GM23338 (cell line): Measurements from ENCODE around the gene ARHGEF17. TPM values are rescaled to one million over a fixed set of nuclear protein-coding genes. Genes with fewer than 3 reads are reported as not detected.

Experiments used
- ATAC-seq: fragments of 200-7000 bp; cut with Tn5 transposase; 3 replicates; pipeline ENCODE4 v1.9.1; 2020
- DNase-seq: peaks from one replicate; pipeline ENCODE4 v3.0.0-alpha.2; 2015; ENCODE audit warnings: low spot score
- H2AFZ ChIP-seq: fragments of 200-600 bp; sonication (generic); 2 replicates; pipeline ENCODE4 v1.8.0; 2016; ENCODE audit warnings: antibody characterized with exemption, mild to moderate bottlenecking, moderate library complexity
- H3F3A ChIP-seq: fragments of 200-600 bp; sonication (generic); replicated peaks from 2 replicates; pipeline ENCODE4 v1.8.0; 2017; ENCODE audit warnings: antibody characterized with exemption, mixed run types, low read depth
- H3K27ac ChIP-seq: fragments of 200-600 bp; sonication (generic); 2 replicates; pipeline ENCODE4 v1.6.1; 2016; ENCODE audit warnings: low read depth
- H3K27me3 ChIP-seq: fragments of 200-600 bp; sonication (generic); 2 replicates; pipeline ENCODE4 v1.8.0; 2016; ENCODE audit warnings: mild to moderate bottlenecking, mixed run types, moderate library complexity; ENCODE audit not compliant: insufficient read depth
- H3K36me3 ChIP-seq: fragments of 200-600 bp; sonication (generic); 2 replicates; pipeline ENCODE4 v1.8.0; 2016; ENCODE audit warnings: mild to moderate bottlenecking; ENCODE audit not compliant: insufficient read depth
- H3K4me1 ChIP-seq: fragments of 200-600 bp; sonication (generic); 2 replicates; pipeline ENCODE4 v1.8.0; 2016; ENCODE audit warnings: mild to moderate bottlenecking, moderate library complexity; ENCODE audit not compliant: insufficient read depth
- H3K4me2 ChIP-seq: fragments of 200-600 bp; sonication (generic); 2 replicates; pipeline ENCODE4 v1.7.1; 2017; ENCODE audit warnings: mixed run types
- H3K4me3 ChIP-seq: fragments of 200-600 bp; sonication (generic); 2 replicates; pipeline ENCODE4 v1.6.1; 2016; ENCODE audit warnings: mixed run types
- H3K79me2 ChIP-seq: fragments of 200-600 bp; sonication (generic); replicated peaks from 2 replicates; pipeline ENCODE4 v1.8.0; 2017; ENCODE audit warnings: mild to moderate bottlenecking; ENCODE audit not compliant: insufficient read depth
- H3K9me2 ChIP-seq: fragments of 200-600 bp; sonication (generic); 2 replicates; pipeline ENCODE4 v1.8.0; 2017; ENCODE audit not compliant: insufficient read depth
- H4K20me1 ChIP-seq: fragments of 200-600 bp; sonication (generic); replicated peaks from 2 replicates; pipeline ENCODE4 v1.8.0; 2017; ENCODE audit warnings: mild to moderate bottlenecking; ENCODE audit not compliant: insufficient read depth
- H3K27ac Mint-ChIP-seq: 2 replicates; pipeline ENCODE4 v1.8.0; 2020; ENCODE audit warnings: inconsistent platforms, mild to moderate bottlenecking, moderate library complexity, mixed read lengths
- H3K27me3 Mint-ChIP-seq: 3 replicates; pipeline ENCODE4 v1.8.0; 2022; ENCODE audit warnings: low read depth, mild to moderate bottlenecking, moderate library complexity, mixed read lengths, inconsistent platforms; ENCODE audit not compliant: insufficient read depth, poor library complexity
- H3K36me3 Mint-ChIP-seq: 3 replicates; pipeline ENCODE4 v1.8.0; 2021; ENCODE audit warnings: low read depth, mild to moderate bottlenecking, inconsistent platforms, moderate library complexity, mixed read lengths
- H3K4me1 Mint-ChIP-seq: 3 replicates; pipeline ENCODE4 v1.8.0; 2020; ENCODE audit warnings: mild to moderate bottlenecking, inconsistent platforms, mixed read lengths
- H3K4me3 Mint-ChIP-seq: 3 replicates; pipeline ENCODE4 v1.8.0; 2021; ENCODE audit warnings: moderate library complexity, mild to moderate bottlenecking, inconsistent platforms, mixed read lengths
- H3K9me3 Mint-ChIP-seq: 3 replicates; pipeline ENCODE4 v1.8.0; 2020; ENCODE audit warnings: moderate library complexity, mild to moderate bottlenecking, inconsistent platforms, mixed read lengths
- EZH2 ChIP-seq: fragments of 200-600 bp; sonication (generic); IDR thresholded peaks from one replicate; pipeline ENCODE4 v1.8.0; 2017; ENCODE audit warnings: antibody characterized with exemption, mild to moderate bottlenecking, low read depth; ENCODE audit not compliant: unreplicated experiment
- EZH2phosphoT487 ChIP-seq: fragments of 200-600 bp; sonication (generic); IDR thresholded peaks from one replicate; pipeline ENCODE4 v1.8.1; 2018; ENCODE audit warnings: antibody characterized with exemption; ENCODE audit not compliant: unreplicated experiment
- JUNB ChIP-seq: IDR thresholded peaks from one replicate; pipeline ENCODE4 v1.6.1; 2016; ENCODE audit warnings: antibody characterized with exemption; ENCODE audit not compliant: unreplicated experiment
- STAT1 ChIP-seq: IDR thresholded peaks from one replicate; pipeline ENCODE4 v1.6.1; 2016; ENCODE audit warnings: antibody characterized with exemption; ENCODE audit not compliant: unreplicated experiment
- polyA plus RNA-seq: library from polyadenylated mRNA; unstranded; fragments of >200 nt; fragmentation: Nextera tagmentation; extraction: Ambion mirVana; gene quantifications from 2 replicates; pipeline ENCODE4 v1.2.1, GENCODE V29; 2016
- total RNA-seq: library from RNA; depleted of rRNA; stranded (reverse); fragments of >200 nt; shearing (Covaris generic); gene quantifications from 2 replicates; pipeline ENCODE4 v1.2.3, GENCODE V29; 2014
- TF ChIP-seq, protein P1 (sequence below): IDR thresholded peaks from 2 replicates; pipeline ENCODE4 v1.6.1; 2016; ENCODE audit warnings: antibody characterized with exemption
- TF ChIP-seq, protein P2 (sequence below), 2 experiments: fragments of 200-600 bp in 1 of 2; sonication (generic) in 1 of 2; conservative IDR thresholded peaks; 2 replicates each; pipeline versions ENCODE4 v1.5.1 to v1.6.1; 2016 to 2017; ENCODE audit warnings: antibody characterized with exemption in 2 of 2, low read depth in 2 of 2, mild to moderate bottlenecking in 2 of 2, moderate library complexity in 1 of 2

The ARHGEF17 gene
- total and polyA plus RNA-seq, 2 experiments from 2014 or later, result 2.9 to 15.0 TPM

DNA sequence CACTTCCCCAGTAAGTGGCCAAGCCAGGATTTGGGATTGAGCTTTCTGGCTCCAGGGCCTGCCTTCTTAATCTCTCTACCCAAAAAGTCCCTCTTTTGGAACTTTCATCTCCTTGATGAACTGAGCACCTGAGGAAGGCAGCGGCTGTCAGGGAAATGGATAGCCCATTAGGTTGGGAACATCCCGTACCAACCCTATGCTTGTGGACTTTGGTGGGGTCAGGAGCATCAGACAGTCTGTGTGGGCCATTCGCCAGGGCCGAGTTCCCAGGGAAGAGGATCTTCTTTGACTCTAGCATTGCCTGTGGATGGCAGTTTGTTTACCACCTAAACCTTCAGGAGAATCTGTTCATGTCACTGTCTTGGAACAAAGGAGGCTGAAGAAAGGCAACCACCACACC is 30.2 kb downstream of the ARHGEF17 start (continued):
- TF ChIP-seq, protein P1, sequence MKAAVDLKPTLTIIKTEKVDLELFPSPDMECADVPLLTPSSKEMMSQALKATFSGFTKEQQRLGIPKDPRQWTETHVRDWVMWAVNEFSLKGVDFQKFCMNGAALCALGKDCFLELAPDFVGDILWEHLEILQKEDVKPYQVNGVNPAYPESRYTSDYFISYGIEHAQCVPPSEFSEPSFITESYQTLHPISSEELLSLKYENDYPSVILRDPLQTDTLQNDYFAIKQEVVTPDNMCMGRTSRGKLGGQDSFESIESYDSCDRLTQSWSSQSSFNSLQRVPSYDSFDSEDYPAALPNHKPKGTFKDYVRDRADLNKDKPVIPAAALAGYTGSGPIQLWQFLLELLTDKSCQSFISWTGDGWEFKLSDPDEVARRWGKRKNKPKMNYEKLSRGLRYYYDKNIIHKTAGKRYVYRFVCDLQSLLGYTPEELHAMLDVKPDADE, result no peak
- TF ChIP-seq JUNB (no peak), STAT1 (no peak), EZH2phosphoT487 (no peak)

DNA sequence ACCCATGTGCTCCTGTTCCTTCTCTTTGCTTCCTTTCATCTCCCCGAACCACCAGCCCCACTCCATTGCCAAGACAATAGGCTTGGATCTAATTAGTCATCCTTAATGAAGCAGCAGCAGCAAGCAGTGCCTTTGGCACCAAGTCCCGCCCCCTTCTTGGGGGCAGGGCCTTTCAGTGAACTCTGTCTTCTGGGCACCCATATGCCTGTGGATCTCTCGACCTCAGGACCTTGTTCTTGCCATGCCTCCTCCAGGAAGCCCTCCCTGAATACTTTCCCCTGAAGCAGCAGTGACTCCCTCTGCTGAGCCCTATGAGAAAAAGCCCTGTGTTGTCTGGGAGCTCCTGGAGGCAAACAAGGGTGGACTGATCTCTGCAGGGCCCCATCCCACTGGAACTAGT is 32.1 kb downstream of the ARHGEF17 start:
- ATAC-seq, result no peak
- Histone ChIP-seq H3K9me2 (no peaks in the 10 kb centered on the region), H4K20me1 (peaks cover 15% of the 10 kb centered on the region), H2AFZ (no peak overlapping the region), H3K4me1 (peaks cover 13% of the 10 kb centered on the region), H3K36me3 (no peaks in the 10 kb centered on the region), H3F3A (no peaks in the 10 kb centered on the region), H3K4me2 (no peak overlapping the region), H3K27ac (no peak overlapping the region), H3K4me3 (no peak overlapping the region), H3K27me3 (peaks cover 30% of the 10 kb centered on the region), H3K79me2 (no peaks in the 10 kb centered on the region)
- no peak for DNase-seq
- Mint-ChIP-seq H3K36me3 (no peaks in the 10 kb centered on the region; the same call in 2 of the 3 replicates), H3K4me3 (no peak overlapping the region), H3K27me3 (peaks cover 36% of the 10 kb centered on the region), H3K9me3 (no peaks in the 10 kb centered on the region), H3K27ac (no peak overlapping the region), H3K4me1 (peaks cover 16% of the 10 kb centered on the region)
- TF ChIP-seq EZH2, result no peak
- TF ChIP-seq, protein P2, sequence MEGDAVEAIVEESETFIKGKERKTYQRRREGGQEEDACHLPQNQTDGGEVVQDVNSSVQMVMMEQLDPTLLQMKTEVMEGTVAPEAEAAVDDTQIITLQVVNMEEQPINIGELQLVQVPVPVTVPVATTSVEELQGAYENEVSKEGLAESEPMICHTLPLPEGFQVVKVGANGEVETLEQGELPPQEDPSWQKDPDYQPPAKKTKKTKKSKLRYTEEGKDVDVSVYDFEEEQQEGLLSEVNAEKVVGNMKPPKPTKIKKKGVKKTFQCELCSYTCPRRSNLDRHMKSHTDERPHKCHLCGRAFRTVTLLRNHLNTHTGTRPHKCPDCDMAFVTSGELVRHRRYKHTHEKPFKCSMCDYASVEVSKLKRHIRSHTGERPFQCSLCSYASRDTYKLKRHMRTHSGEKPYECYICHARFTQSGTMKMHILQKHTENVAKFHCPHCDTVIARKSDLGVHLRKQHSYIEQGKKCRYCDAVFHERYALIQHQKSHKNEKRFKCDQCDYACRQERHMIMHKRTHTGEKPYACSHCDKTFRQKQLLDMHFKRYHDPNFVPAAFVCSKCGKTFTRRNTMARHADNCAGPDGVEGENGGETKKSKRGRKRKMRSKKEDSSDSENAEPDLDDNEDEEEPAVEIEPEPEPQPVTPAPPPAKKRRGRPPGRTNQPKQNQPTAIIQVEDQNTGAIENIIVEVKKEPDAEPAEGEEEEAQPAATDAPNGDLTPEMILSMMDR (conservative IDR thresholded peaks at IDR 0.05; ENCODE audit: low read depth in 2 of 2), result 0 out of 4 replicates have a peak, but pooled peaks of 1 of the 2 experiments have one; percentile 5

DNA sequence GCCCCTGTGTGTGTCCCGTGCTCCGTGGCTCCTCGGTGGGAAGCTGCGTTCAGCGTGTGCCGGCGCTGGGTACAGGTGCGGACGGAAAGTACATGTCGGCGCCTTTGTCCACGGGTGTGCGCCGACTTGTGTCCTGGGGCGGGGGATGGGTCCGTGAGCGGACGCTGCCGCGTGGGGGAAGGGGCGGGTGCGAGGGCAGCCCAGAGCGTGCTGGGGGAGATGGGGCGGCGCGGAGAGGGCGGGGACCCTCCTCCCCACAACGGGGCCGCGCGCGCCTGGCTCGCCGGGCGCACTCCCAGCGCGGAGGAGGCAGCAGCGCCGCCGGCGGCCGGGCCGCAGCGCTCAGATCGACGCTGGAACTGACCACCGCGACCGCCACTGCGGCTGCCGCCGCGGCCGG is 34.6 kb downstream of the ARHGEF17 start:
- H3K36me3 Mint-ChIP-seq, result no peaks in the 10 kb centered on the region; the same call in 2 of the 3 replicates
- H2AFZ ChIP-seq, result 0 out of 2 replicates have a peak overlapping the region, but pooled peaks have one; percentile 10
- no peak overlapping the region for H3K27ac ChIP-seq
- peak overlapping the region; percentile 61 for H3K4me3 ChIP-seq
- H3K36me3 ChIP-seq, result no peaks in the 10 kb centered on the region
- no peaks in the 10 kb centered on the region for H3K79me2 ChIP-seq
- H3K27ac Mint-ChIP-seq, result no peak overlapping the region
- H3K9me2 ChIP-seq, result no peaks in the 10 kb centered on the region
- H3K27me3 Mint-ChIP-seq, result peaks cover 36% of the 10 kb centered on the region
- peak; percentile 67 for DNase-seq
- peak overlapping the region; percentile 82 for H3K4me2 ChIP-seq
- peak overlapping the region; percentile 68 for H3K4me3 Mint-ChIP-seq
- peak; percentile 77 for ATAC-seq
- peaks cover 21% of the 10 kb centered on the region for H3K4me1 Mint-ChIP-seq
- H3K27me3 ChIP-seq, result peaks cover 29% of the 10 kb centered on the region
- peaks cover 11% of the 10 kb centered on the region; the same call in 1 of the 2 replicates for H3K4me1 ChIP-seq
- no peaks in the 10 kb centered on the region for H3K9me3 Mint-ChIP-seq
- TF ChIP-seq, protein P2 (conservative IDR thresholded peaks at IDR 0.05; ENCODE audit: low read depth in 2 of 2), result peak in 1 of 2 experiments; percentile 17; a peak in 1 of 4 replicates
- TF ChIP-seq, protein P1, result no peak
- TF ChIP-seq EZH2, result no peak
- H3F3A ChIP-seq, result no peaks in the 10 kb centered on the region
- peaks cover 9% of the 10 kb centered on the region for H4K20me1 ChIP-seq
